Endothelial cell of umbilical vein (primary cell): ENCODE measurements around the gene TSPAN31.

Experiments used
- CTCF ChIP-seq, 2 donors: IDR thresholded peaks; 1 replicate in 1 of 2; 2 replicates in 1 of 2; pipeline ENCODE4 v1.5.1; 2011; ENCODE audit warnings: low read length in 2 of 2, mild to moderate bottlenecking in 2 of 2, moderate library complexity in 2 of 2, control low read depth in 1 of 2, inconsistent platforms in 1 of 2, low read depth in 1 of 2; ENCODE audit not compliant: insufficient read depth in 1 of 2; ENCODE audit errors: extremely low read depth in 1 of 2
- EZH2 ChIP-seq: IDR thresholded peaks from 2 replicates; pipeline ENCODE4 v1.6.1; 2012; ENCODE audit warnings: borderline replicate concordance, low read depth, mild to moderate bottlenecking, moderate library complexity, low read length, inconsistent platforms; ENCODE audit not compliant: severe bottlenecking
- FOS ChIP-seq: IDR thresholded peaks from 2 replicates; pipeline ENCODE4 v1.6.1; 2011; ENCODE audit warnings: mild to moderate bottlenecking, low read length, moderate library complexity, borderline replicate concordance; ENCODE audit not compliant: insufficient read depth
- GATA2 ChIP-seq: IDR thresholded peaks from 2 replicates; pipeline ENCODE4 v1.7.0; 2011; ENCODE audit warnings: low read depth, mild to moderate bottlenecking, moderate library complexity, mixed read lengths, low read length; ENCODE audit not compliant: insufficient read length, insufficient read depth
- JUN ChIP-seq: IDR thresholded peaks from 2 replicates; pipeline ENCODE4 v1.6.1; 2011; ENCODE audit warnings: borderline replicate concordance, low read depth; ENCODE audit not compliant: insufficient read length, insufficient read depth
- MAX ChIP-seq: IDR thresholded peaks from 2 replicates; pipeline ENCODE4 v1.6.1; 2011; ENCODE audit not compliant: insufficient read depth, insufficient read length
- MYC ChIP-seq: IDR thresholded peaks from one replicate; pipeline ENCODE4 v1.6.1; 2011; ENCODE audit warnings: mild to moderate bottlenecking, low read depth, low read length
- POLR2A ChIP-seq: IDR thresholded peaks from 2 replicates; pipeline ENCODE4 v1.6.1; 2012; ENCODE audit warnings: low read depth, mild to moderate bottlenecking, control low read depth, low read length
- POLR2AphosphoS5 ChIP-seq: IDR thresholded peaks from 2 replicates; pipeline ENCODE4 v1.6.1; 2012; ENCODE audit warnings: low read depth, mild to moderate bottlenecking, control low read depth, low read length, moderate library complexity; ENCODE audit not compliant: insufficient read depth

GRCh38 chr12:57717131-57717530 lies 27.7 kb upstream of the TSPAN31 start:
- TF ChIP-seq CTCF (IDR thresholded peaks at IDR 0.05; ENCODE audit: extremely low read depth in 1 of 2, insufficient read depth in 1 of 2, low read depth in 1 of 2, low read length in 2 of 2) = no peak
- TF ChIP-seq POLR2A = no peak
- no peak for TF ChIP-seq EZH2
- no peak for TF ChIP-seq MAX
- TF ChIP-seq GATA2 = no peak
- no peak for TF ChIP-seq POLR2AphosphoS5
- TF ChIP-seq MYC = no peak
- TF ChIP-seq JUN = no peak
- no peak for TF ChIP-seq FOS
